GM10266 (cell line): ENCODE results near the gene SLC9A2.

Experiments
- DNase-seq: peaks from one replicate; pipeline ENCODE4 v3.0.0; 2012; ENCODE audit errors: extremely low spot score
- TF ChIP-seq, protein P1 (sequence below): IDR thresholded peaks from 2 replicates; pipeline ENCODE4 v1.5.1; 2012; ENCODE audit warnings: mild to moderate bottlenecking, low read depth; ENCODE audit not compliant: control insufficient read depth, insufficient read depth; ENCODE audit errors: missing control alignments

SLC9A2 gene

DNA sequence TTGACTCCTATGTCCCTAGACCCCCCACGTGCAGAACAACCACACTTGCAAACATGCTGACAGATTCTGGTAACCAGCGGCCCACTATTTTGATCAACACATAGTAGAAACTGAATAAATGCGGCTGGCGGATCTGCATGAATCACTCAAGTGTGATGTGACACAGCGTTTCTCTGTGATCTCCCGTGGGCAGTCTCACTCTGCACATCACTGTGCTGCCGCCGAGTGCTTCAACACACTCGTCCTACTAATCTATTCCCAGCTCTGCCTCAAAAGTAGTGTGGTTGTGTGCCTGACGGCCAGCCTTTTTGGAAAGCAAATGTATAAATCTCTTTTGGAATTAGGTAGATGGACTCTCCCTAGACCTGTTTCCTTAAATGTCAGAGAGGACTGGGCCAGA lies 105.2 kb downstream of the SLC9A2 start:
- TF ChIP-seq, protein P1, sequence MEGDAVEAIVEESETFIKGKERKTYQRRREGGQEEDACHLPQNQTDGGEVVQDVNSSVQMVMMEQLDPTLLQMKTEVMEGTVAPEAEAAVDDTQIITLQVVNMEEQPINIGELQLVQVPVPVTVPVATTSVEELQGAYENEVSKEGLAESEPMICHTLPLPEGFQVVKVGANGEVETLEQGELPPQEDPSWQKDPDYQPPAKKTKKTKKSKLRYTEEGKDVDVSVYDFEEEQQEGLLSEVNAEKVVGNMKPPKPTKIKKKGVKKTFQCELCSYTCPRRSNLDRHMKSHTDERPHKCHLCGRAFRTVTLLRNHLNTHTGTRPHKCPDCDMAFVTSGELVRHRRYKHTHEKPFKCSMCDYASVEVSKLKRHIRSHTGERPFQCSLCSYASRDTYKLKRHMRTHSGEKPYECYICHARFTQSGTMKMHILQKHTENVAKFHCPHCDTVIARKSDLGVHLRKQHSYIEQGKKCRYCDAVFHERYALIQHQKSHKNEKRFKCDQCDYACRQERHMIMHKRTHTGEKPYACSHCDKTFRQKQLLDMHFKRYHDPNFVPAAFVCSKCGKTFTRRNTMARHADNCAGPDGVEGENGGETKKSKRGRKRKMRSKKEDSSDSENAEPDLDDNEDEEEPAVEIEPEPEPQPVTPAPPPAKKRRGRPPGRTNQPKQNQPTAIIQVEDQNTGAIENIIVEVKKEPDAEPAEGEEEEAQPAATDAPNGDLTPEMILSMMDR = no peak
- DNase-seq = no peak

DNA sequence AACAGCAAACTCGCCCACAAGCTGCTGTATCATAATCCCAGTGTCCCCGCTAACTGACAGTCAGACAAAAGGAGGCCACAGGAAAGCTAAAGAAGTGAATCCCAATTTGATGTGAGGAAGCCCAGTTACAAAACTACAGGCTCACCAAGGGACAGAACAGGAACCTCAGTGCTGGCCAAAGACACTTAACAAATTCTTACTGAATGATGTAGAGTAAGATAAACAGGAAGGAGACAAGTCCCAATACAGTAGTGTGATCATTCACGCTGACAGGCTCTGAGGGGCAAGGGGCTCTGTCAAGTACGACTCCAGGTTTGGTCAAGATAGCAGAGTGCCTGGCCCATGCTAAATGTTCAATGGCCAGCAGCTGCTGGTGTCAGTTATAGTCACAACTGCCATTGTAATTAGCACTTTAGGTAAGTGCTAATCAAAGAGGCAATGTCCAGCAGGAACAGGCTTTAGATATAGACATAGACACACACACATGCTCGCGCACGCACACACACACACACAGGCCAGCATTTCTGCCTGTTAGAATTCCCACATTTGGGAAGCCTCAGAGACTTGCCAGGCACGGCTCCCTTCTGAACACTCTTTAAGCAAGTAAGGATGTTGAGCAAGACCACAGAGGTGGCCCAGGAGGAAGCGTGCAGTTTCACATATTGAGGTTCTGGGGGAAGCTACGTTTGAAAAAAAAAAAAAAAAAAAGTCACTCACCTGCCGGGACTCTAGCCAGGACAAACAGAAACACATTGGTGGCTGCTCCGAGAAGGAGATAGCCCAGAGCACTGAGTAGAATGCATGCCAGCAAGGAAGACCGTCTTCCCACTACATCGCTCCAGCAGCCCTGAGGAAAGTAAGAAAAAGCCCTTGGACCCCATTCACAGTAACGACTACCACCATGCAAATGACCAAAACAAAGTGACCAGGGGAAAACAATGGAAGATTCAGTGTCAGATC lies 107.1 kb downstream of the SLC9A2 start:
- TF ChIP-seq, protein P1 = no peak
- no peak for DNase-seq

DNA sequence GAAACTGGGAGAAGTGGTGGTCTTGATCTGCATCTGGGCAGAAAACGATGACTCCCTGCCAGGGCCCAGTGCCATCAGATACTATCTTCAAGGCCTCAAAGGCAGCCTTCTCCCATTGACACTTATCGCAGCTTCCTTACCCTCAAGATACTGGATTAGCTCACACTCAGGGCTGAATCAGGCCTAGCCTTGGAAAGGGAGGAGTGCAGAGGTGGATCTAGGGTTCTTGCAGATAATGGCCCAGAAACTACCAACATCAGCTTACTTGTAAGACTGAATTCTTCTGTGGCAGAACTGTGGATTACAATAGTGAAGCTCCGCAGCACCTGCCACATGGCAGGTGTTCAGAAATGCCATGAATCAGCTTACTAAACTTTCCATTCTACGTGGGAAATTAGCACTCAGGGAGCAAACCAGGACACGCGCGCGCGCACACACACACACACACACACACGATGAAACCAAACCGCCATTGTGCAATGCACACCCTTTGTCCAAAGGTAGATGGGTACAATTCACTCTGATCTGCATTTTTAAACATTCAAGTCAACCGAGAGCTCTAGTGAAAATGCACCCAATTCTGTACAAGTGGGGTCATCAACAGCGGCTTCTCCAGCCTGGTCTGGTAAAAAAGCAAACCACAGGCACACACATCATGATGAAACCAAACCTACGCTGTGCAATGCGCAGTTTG lies 116.2 kb downstream of the SLC9A2 start:
- DNase-seq = no peak
- TF ChIP-seq, protein P1 = no peak

DNA sequence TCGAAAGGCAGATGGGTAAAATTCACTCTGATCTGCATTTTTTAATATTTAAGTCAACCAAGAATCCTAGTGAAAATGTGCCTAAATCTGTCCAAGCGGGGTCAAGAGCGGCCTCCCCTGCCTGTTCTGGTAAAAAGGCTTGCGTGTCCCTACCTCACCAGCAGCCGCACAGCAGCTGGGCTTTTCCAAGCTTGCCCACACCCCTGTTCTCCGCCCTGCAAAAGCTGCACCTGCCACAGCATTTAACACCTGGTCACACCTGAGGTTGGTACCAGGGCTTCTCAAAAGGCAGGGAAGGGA lies 116.7 kb downstream of the SLC9A2 start:
- DNase-seq = no peak
- TF ChIP-seq, protein P1 = no peak

DNA sequence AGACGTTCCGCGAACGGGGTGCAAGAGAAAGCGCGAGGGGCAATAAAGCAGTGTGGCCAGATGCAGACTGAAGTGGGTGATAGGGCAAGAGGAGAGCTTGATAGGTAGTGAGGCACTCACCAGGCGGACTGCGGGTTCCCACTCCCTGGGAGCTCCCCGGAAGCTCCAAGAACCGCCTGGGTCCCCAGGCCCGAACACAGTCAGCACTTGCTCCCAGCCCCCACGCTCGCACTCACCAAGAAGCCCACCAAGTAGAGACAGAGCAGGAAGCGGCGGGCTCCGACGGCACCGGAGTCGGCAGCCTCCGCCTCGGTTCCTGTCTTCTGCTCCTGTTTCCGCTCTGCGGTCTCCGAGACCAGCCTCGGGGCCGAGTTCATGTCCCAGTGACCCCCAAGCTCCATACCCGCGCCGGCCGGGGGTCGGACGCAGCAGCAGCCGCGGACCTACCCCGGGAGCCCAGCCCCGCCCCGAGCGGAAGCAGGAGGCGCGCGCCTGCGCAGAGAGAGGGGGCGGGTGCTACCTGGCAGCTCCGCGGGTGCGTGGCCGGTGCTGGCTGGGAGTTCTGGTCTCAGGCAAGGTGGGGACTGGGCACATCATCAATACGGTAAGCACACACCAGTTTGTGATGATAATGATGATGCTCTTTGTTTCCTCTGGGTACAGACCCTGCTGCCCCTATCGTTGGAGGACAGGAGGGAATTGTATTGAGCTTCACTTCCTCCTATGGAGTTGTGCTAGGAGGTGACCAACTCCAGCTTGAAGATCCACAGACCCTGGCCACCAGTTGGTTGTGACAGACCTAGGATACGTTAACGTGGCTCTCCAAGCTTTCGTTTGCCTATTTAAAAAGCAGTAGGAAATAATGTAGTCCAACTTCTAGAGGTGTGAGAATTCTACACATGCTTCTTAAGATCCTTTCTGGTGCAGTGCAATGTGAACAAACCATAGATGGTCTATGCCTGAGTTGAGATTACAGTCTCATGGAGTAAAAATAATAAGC lies 117.4 kb downstream of the SLC9A2 start:
- TF ChIP-seq, protein P1 = no peak
- DNase-seq = peak; percentile 89

DNA sequence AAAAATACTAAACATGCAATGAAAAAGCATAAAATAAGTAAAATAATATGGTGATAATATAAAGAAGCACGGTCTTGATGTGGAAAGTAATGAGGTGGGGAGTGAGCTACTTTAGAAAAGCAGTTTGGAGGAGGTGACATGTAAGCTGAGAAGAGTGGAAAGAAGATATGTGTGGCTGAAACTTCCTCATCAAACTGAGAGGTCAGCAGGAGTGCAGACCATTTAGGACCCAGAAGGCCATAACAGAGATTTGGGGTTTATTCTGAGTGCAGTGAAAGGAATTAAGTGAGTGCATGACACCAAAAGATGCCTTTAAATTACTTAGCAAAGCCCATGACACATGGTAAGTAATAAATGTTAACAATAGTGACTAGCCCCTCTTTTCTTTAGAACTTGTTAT lies 118.1 kb downstream of the SLC9A2 start:
- TF ChIP-seq, protein P1 = no peak
- DNase-seq = peak; percentile 58
